PC-9 (cell line): ENCODE results near the gene FRMPD2. TPM values are rescaled to one million over a fixed set of nuclear protein-coding genes. Genes with fewer than 3 reads are reported as not detected.

ENCODE experiments used
- BruUV-seq: library from RNA; stranded (reverse); fragments of 400-500 nt; replicated peaks from 2 replicates; lab custom pipeline; 2021; lab: Mats Ljungman, UMichigan
- CTCF ChIA-PET: fragments of 300-600 bp; sonication (Branson Sonifier 250); formaldehyde crosslinking; loops from one replicate; lab custom pipeline; 2022; ENCODE audit warnings: antibody characterized with exemption; lab: Charles Lee
- POLR2A ChIA-PET: fragments of 300-600 bp; sonication (Branson Sonifier 250); formaldehyde crosslinking; loops from one replicate; lab custom pipeline; 2022; ENCODE audit warnings: antibody characterized with exemption; ENCODE audit not compliant: unreplicated experiment; lab: Charles Lee
- DNase-seq, 2 experiments: peaks; one replicate each; pipeline versions ENCODE4 v3.0.0 to v3.0.0-alpha.2; 2015 to 2022; ENCODE audit warnings: mixed read lengths in 1 of 2
- H2AFZ ChIP-seq: fragments of 200-600 bp; sonication (generic); 2 replicates; pipeline ENCODE4 v1.8.1; 2017; ENCODE audit warnings: antibody characterized with exemption
- H3F3A ChIP-seq: fragments of 200-600 bp; sonication (generic); 2 replicates; pipeline ENCODE4 v1.8.1; 2017; ENCODE audit warnings: antibody characterized with exemption, mild to moderate bottlenecking, low read depth; ENCODE audit not compliant: insufficient read depth
- H3K27ac ChIP-seq: fragments of 200-600 bp; sonication (generic); 2 replicates; pipeline ENCODE4 v1.6.1; 2016; ENCODE audit warnings: mixed run types
- H3K27me3 ChIP-seq: fragments of 200-600 bp; sonication (generic); 2 replicates; pipeline ENCODE4 v1.6.1; 2016; ENCODE audit warnings: low read depth, mixed run types; ENCODE audit not compliant: insufficient read depth
- H3K36me3 ChIP-seq: fragments of 200-600 bp; sonication (generic); 2 replicates; pipeline ENCODE4 v1.6.1; 2016; ENCODE audit warnings: low read depth, mixed run types
- H3K4me1 ChIP-seq: fragments of 200-600 bp; sonication (generic); replicated peaks from 2 replicates; pipeline ENCODE4 v1.6.1; 2016; ENCODE audit warnings: mixed run types; ENCODE audit not compliant: insufficient read depth
- H3K4me2 ChIP-seq: fragments of 200-600 bp; sonication (generic); 2 replicates; pipeline ENCODE4 v1.6.1; 2017; ENCODE audit warnings: mixed run types
- H3K4me3 ChIP-seq: fragments of 200-600 bp; sonication (generic); 2 replicates; pipeline ENCODE4 v1.6.1; 2016; ENCODE audit warnings: mixed run types
- H3K79me2 ChIP-seq: fragments of 200-600 bp; sonication (generic); 2 replicates; pipeline ENCODE4 v1.6.1; 2017; ENCODE audit warnings: low read depth, mixed run types
- H3K9me2 ChIP-seq: fragments of 200-600 bp; sonication (generic); 2 replicates; pipeline ENCODE4 v1.8.1; 2017; ENCODE audit warnings: mild to moderate bottlenecking; ENCODE audit not compliant: insufficient read depth
- H3K9me3 ChIP-seq: fragments of 200-600 bp; sonication (generic); 2 replicates; pipeline ENCODE4 v1.8.1; 2016; ENCODE audit warnings: low read depth; ENCODE audit not compliant: insufficient read depth
- H4K20me1 ChIP-seq: fragments of 200-600 bp; sonication (generic); 2 replicates; pipeline ENCODE4 v1.8.1; 2017; ENCODE audit not compliant: insufficient read depth
- CTCF ChIP-seq: fragments of 200-600 bp; sonication (generic); conservative IDR thresholded peaks from 2 replicates; pipeline ENCODE4 v1.6.1; 2017; ENCODE audit warnings: mixed run types, antibody characterized with exemption, mild to moderate bottlenecking, moderate library complexity
- EZH2 ChIP-seq: fragments of 200-600 bp; sonication (generic); IDR thresholded peaks from 2 replicates; pipeline ENCODE4 v1.8.0; 2017; ENCODE audit warnings: antibody characterized with exemption, low read depth
- intact Hi-C: fragments of 100-400 bp; cut with micrococcal nuclease; formaldehyde crosslinking; loops from one replicate; pipeline ENCODE4 v1.10.0; 2022; ENCODE audit not compliant: unreplicated experiment
- total RNA-seq: library from RNA; stranded (reverse); gene quantifications from 2 replicates; pipeline ENCODE4 v1.2.3, GENCODE V29; 2021

Gene FRMPD2
- total RNA-seq, 1 experiment from 2014 or later, result 2.4 TPM

GRCh38 chr10:48307711-48308018, 33.2 kb upstream of the FRMPD2 start:
- no TSS peak for BruUV-seq
- peaks cover 57% of the 10 kb centered on the region for H3K4me1 ChIP-seq
- H2AFZ ChIP-seq, result no peak overlapping the region; the same call in 1 of the 2 replicates
- ChIA-PET CTCF (interaction anchor here (0.6 kb wide), 1 partner anchor 13 kb away, joined by 4 read pairs; no protein-coding TSS in a partner anchor), POLR2A (no interaction called here)
- H3K27me3 ChIP-seq, result no peaks in the 10 kb centered on the region
- H3K27ac ChIP-seq, result no peak overlapping the region
- intact Hi-C loops, result loop anchor here (2.0 to 5.0 kb wide), 3 partner anchors 19 to 349 kb away; no protein-coding TSS in a partner anchor
- H3K4me3 ChIP-seq, result peak overlapping the region; percentile 85
- H3K9me2 ChIP-seq, result no peaks in the 10 kb centered on the region
- H3K4me2 ChIP-seq, result peak overlapping the region; percentile 92
- H3F3A ChIP-seq, result peaks cover 34% of the 10 kb centered on the region
- H3K9me3 ChIP-seq, result no peaks in the 10 kb centered on the region
- H3K79me2 ChIP-seq, result peaks cover 54% of the 10 kb centered on the region
- TF ChIP-seq CTCF (no peak), EZH2 (no peak)
- DNase-seq, result no peak
- H4K20me1 ChIP-seq, result peaks cover 16% of the 10 kb centered on the region; the same call in 1 of the 2 replicates
- no peaks in the 10 kb centered on the region for H3K36me3 ChIP-seq

GRCh38 chr10:48306870-48307710, 32.6 kb upstream of the FRMPD2 start:
- Histone ChIP-seq H2AFZ (peak overlapping the region; percentile 75; the same call in 1 of the 2 replicates), H4K20me1 (peaks cover 16% of the 10 kb centered on the region; the same call in 1 of the 2 replicates), H3F3A (peaks cover 31% of the 10 kb centered on the region), H3K4me3 (peak overlapping the region; percentile 85), H3K4me2 (peak overlapping the region; percentile 92), H3K79me2 (peaks cover 48% of the 10 kb centered on the region), H3K9me2 (no peaks in the 10 kb centered on the region), H3K36me3 (no peaks in the 10 kb centered on the region), H3K4me1 (peaks cover 52% of the 10 kb centered on the region), H3K27ac (peak overlapping the region; percentile 14; the same call in 1 of the 2 replicates), H3K9me3 (no peaks in the 10 kb centered on the region), H3K27me3 (no peaks in the 10 kb centered on the region)
- peak in 1 of 2 experiments; percentile 73 for DNase-seq
- BruUV-seq, result TSS peak; percentile 34
- ChIA-PET CTCF (interaction anchor here (0.6 kb wide), 1 partner anchor 13 kb away, joined by 4 read pairs; no protein-coding TSS in a partner anchor), POLR2A (no interaction called here)
- no peak for TF ChIP-seq CTCF
- no peak for TF ChIP-seq EZH2
- intact Hi-C loops, result loop anchor here (2.0 to 5.0 kb wide), 3 partner anchors 18 to 350 kb away; no protein-coding TSS in a partner anchor

GRCh38 chr10:48306265-48306869, 31.9 kb upstream of the FRMPD2 start, which contains the start of gene MAPK8:
Gene MAPK8 (plus strand): TSS chr10:48306677. CDS start chr10:48401661, 94,984 bp downstream.
- Histone ChIP-seq H3K79me2 (peaks cover 41% of the 10 kb centered on the region), H3K4me1 (peaks cover 45% of the 10 kb centered on the region), H3K9me3 (no peaks in the 10 kb centered on the region), H3K27me3 (no peaks in the 10 kb centered on the region), H2AFZ (peak within 1 kb of the TSS; percentile 75), H3K9me2 (no peaks in the 10 kb centered on the region), H3F3A (peaks cover 25% of the 10 kb centered on the region), H3K4me2 (peak within 1 kb of the TSS; percentile 92), H3K4me3 (peak within 1 kb of the TSS; percentile 85), H4K20me1 (peaks cover 16% of the 10 kb centered on the region; the same call in 1 of the 2 replicates), H3K36me3 (no peaks in the 10 kb centered on the region), H3K27ac (peak within 1 kb of the TSS; percentile 14; the same call in 1 of the 2 replicates)
- no peak for TF ChIP-seq EZH2
- TF ChIP-seq CTCF, result no peak
- CTCF ChIA-PET, result no interaction called here
- no TSS peak for BruUV-seq
- intact Hi-C loops, result loop anchor here (2.0 to 5.0 kb wide), 3 partner anchors 18 to 350 kb away; no protein-coding TSS in a partner anchor
- POLR2A ChIA-PET, result interaction anchor here (0.6 kb wide), 2 partner anchors 35 to 144 kb away, joined by 3 to 14 read pairs; no protein-coding TSS in a partner anchor
- peak; percentile 77 to 96 for DNase-seq
